NCI-H2029 treated with DMSO at 0.1 percent for 48 hours (cell line): Measurements from ENCODE around the gene GRIK1.

ENCODE experiments used
- DNase-seq: peaks from one replicate; lab custom pipeline; 2025; lab: John Stamatoyannopoulos, UW

GRIK1 gene

GRCh38 chr21:29718081-29718815 is 221.5 kb downstream of the GRIK1 start:
- peak; percentile 89 for DNase-seq

DNA sequence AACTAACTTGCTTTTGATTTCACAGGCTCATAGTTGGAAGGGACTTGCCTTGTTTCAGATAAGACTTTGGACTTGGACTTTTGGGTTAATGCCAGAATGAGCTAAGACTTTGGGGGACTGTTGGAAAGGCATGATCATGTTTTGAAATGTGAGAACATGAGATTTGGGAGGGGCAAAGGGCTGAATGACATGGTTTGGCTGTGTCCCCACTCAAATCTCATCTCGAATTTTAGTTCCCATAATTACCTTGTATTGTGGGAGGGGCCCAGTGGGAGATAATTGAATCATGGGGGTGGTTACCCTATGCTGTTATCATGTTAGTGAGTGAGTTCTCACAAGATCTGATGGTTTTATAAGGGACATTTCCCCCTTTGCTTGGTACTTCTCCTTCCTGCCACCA is 222.1 kb downstream of the GRIK1 start:
- no peak for DNase-seq

DNA sequence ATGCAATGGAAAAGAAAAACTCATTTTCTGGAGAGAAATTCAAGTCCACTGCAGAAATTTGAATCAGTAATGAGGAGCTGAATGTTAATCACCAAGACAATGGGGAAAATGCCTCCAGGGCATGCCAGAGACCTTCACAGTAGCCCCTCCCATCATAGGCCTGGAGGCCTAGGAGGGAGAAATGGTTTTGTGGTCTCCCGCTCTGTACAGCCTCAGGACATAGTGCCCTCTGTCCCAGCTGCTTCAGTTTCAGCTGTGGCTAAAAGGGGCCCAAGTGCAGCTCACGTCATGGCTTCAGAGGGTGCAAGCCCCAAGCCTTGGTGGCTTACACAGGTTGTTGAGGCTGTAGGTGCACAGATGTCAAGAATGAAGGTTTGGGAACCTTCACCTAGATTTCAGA is 223.0 kb downstream of the GRIK1 start:
- no peak for DNase-seq

GRCh38 chr21:29715089-29715488 is 224.7 kb downstream of the GRIK1 start:
- DNase-seq, result no peak

GRCh38 chr21:29712818-29713217 is 227.0 kb downstream of the GRIK1 start:
- no peak for DNase-seq

DNA sequence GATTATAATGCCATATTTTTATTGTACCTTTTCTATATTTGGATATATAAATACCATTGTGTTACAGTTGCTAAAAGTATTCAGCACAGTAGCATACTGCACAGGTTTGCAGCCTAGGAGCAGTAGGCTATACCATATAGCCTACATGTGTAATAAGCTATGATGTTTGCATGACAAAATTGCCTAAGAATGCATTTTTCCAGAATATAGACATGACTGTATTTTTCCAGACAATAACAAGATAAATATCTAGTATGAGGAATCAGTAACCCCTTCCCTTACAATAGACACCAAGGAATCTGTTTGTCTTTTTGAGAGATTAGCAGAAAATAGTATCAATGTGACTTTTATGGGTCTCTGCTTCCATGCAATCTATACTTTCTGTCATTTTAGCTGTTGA is 228.6 kb downstream of the GRIK1 start:
- no peak for DNase-seq

- no peak for DNase-seq
These were observed 229.3 kb downstream of the GRIK1 start for GRCh38 chr21:29710498-29710897.

DNA sequence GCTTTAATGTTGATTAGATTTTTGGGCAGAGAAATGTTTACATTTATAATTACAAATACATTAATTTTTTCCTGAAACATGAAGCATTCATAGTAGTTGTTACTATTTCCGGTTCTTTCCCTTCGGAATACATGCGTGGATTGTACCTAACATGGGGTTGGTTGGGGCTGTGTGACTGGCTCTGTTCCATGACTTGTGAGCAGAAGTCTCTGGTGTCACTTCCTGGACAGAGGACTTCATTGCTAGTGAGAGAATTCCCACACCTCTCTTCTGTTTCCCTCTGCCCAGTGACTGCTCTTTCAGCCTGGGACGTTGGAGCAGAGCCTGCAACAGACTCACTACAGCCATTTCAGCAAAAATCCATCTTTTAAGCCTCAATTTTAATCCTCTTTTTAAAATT is 231.4 kb downstream of the GRIK1 start:
- DNase-seq, result no peak

- no peak for DNase-seq
These were observed 235.1 kb downstream of the GRIK1 start for GRCh38 chr21:29704719-29705118.

GRCh38 chr21:29701676-29702075 is 238.1 kb downstream of the GRIK1 start:
- no peak for DNase-seq

DNA sequence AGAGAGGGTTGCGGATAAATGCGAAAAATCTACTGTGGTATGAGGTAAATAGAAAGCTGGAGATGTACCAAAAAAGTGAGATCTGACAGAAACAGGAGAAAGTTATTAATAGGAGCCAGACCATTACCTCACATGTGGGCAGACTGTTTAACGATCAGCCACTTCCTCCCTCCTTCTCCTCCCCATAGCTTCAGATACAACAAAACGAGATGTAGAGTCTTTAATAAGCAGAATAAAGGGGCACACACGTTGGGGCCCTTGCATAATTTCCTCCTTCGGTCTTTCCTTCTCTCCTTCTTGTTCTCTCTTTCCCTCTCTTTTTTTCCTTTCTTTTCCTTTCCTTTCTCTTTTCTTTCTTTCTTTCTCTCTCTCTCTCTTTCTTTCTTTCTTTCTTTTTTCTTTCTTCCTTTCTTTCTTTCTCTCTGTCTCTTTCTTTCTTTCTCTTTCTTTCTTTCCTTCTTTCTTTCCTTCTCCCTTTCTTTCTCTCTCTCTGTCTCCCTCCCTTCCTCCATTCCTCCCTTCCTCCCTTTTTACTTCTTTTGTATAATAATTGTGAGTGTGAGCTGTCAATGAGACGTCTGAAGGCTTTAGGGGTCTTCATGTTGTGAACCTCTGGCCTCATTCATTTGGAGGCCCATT is 242.1 kb downstream of the GRIK1 start:
- DNase-seq, result no peak

GRCh38 chr21:29696937-29697336 is 242.9 kb downstream of the GRIK1 start:
- DNase-seq, result no peak

DNA sequence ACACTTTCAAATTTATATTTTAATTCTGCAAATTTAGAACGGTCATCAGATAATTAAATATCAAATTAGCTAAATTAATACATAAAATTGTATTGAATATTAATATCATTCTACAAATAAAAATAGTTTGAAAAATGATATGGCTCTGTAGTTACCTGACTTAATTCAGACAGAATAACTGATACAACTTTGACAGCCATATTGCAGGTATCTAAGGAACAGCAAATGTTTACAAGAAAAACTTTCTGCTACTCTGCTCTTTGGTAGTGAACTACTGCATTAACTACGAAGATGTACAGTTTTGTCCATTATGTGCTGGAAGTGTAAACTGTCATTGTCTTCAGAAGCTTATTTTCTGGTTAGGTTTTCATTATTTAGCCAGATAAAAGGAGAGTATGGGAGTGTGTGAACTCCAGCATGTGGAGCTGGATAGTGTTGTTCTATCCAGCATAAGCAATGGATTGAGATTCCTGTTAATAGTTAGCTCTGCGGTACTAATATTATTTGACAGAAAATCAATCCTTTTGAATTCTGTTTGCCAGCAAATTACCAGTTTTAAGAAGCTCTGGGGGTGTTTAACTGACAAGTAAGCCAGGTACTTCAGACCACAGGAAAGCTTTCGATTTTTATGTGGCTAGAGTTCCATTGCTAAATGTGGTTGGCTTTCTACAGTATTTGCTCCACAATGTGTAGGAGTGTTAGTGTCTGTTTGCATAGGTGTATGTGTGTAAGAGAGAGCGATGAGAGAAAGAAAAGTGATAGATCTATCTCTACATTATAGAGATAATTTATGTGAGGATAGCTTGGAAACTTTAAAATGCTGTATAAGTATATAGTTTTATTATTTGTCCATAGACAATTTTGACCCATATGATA is 247.9 kb downstream of the GRIK1 start:
- no peak for DNase-seq

- no peak for DNase-seq
These were observed 250.0 kb downstream of the GRIK1 start for GRCh38 chr21:29689753-29690152.

DNA sequence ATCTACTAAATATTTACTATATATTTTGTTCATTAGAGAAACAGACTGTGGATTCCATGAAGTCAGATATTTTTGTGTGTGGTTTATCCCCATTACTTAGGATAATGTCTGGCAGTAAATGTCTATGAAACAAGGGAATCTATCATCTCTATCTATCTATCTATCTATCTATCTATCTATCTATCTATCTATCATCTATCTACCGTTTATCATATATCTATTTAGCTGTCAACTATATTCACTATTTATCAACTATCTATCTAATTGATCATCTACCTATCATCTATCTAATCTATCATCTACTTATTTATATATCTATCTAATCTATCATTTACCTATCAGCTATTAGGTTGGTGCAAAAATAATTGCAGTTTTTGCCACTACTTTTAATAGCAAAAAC is 255.7 kb downstream of the GRIK1 start:
- no peak for DNase-seq

DNA sequence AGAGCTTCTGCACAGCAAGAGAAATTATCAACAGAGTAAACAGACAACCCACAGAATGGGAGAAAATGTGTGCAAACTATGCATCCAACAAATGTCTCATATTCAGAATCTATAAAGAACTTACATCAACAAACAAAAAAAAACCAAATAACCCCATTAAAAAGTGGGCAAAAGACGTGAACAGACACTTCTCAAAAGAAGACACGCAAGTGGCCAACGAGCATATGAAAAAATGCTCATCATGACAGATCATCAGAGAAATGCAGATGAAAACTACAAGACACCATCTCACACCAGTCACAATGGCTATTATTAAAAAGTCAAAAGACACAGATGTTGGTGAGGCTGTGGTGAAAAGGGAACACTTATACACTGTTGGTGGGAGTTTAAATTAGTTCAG is 257.0 kb downstream of the GRIK1 start:
- no peak for DNase-seq

DNA sequence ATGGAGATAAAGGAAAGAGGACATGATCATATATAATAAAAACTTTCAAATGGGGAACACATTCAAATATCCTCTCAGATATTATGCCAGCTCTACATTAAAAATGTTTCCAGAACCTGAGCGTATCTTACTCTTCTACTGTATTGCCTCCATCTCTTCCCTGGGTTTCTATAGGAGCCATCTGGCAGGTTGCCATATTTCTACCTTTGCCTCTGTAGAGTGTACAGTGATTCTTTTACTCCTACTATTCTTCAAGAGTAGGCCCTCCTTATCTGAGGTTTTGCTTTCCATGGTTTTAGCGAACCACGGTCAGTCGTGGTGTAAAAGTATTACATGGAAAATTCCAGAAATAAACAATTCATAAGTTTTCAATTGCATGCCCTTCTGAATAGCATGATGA is 259.5 kb downstream of the GRIK1 start:
- DNase-seq, result no peak

GRCh38 chr21:29678626-29679025 is 261.2 kb downstream of the GRIK1 start:
- no peak for DNase-seq

- no peak for DNase-seq
These were observed 262.5 kb downstream of the GRIK1 start for GRCh38 chr21:29677326-29677725.

DNA sequence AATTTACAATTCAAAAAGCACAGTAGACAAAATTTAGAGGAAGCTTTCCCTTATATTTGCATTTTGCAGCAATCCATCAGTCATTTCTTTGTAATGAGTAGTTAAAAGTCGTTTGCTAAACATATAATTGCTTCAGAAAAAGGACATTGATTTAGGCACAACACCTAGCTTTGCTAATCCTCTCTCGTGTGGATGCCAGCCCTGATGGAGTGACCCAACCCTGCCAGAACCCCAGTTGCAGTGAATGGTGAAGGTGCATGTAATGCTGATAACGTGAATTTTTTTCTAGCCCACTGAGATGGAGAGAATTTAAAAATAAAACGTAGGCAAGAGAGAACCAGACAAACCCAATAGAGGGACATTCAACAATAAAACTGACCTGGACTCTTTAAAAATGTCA is 263.4 kb downstream of the GRIK1 start:
- DNase-seq, result no peak

GRCh38 chr21:29675451-29675850 is 264.3 kb downstream of the GRIK1 start:
- no peak for DNase-seq

DNA sequence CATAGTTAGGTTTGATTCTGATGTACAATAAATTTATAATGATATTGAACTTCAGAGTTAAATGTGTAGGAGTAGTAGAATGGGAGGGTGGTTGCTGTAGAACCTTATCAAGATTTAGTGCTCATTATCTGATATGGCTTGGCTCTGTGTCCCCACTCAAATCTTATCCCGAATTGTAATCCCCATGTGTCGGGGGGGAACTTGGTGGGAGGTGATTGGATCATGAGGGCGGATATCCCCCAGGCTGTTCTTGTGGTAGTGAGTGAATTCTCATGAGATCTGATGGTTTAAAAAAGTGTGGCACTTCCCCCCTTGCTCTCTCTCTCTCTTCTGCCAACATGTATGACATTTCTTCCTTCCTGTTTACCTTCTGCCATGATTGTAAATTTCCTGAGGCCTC is 265.5 kb downstream of the GRIK1 start:
- no peak for DNase-seq

DNA sequence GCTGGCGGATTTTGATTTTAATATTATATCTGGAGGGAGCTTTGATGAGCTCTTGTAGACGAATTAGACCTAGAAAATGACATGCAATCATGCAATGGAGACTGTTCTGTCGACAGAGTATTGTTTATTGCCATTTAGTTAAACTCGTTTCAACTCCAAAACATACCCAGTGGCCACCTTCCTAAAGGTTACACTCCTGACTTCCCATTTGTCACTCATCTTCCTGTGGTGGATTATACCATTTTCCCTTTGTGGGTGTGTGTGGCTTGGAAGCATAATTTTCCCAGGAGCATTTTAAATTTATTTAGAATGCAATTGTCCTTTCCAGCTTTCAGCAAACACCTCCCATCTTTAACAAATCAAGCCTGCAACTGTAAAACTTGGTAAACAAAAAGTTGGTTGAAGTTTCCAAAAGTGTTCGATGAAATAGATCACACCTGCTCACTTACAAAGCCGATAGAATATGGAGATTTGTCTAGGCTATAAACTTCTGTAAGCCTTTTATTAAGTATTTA is 266.6 kb downstream of the GRIK1 start:
- DNase-seq, result no peak
